T-cell (primary cell): ENCODE results near the gene NUDT3. TPM values are rescaled to one million over a fixed set of nuclear protein-coding genes. Genes with fewer than 3 reads are reported as not detected.
A peak's percentile ranks its signal among the peaks of the same experiment; 100 is the strongest.

Source experiments
- ATAC-seq, 4 experiments: fragments of 200-7000 bp in 3 of 4; fragments of 150-1000 bp in 1 of 4; cut with Tn5 transposase; replicated peaks in 1 of 4; 1 replicate in 3 of 4; 2 replicates in 1 of 4; pipeline ENCODE4 v1.10.0; 2021; ENCODE audit warnings: moderate library complexity in 3 of 4, mild to moderate bottlenecking in 2 of 4, moderate number of reproducible peaks in 1 of 4
- CTCF ChIA-PET, 2 donors: fragments of 300-600 bp; sonication (Branson Sonifier 250); formaldehyde crosslinking; loops; one replicate each; lab custom pipeline; 2022; ENCODE audit warnings: antibody characterized with exemption in 2 of 2; lab: Charles Lee
- POLR2A ChIA-PET, 2 donors: fragments of 300-600 bp; sonication (Branson Sonifier 250); formaldehyde crosslinking; loops; one replicate each; lab custom pipeline; 2022; ENCODE audit warnings: antibody characterized with exemption in 2 of 2; lab: Charles Lee
- DNase-seq, 35 experiments: peaks; one replicate each; pipeline versions ENCODE4 v3.0.0 to v3.0.0-alpha.2; 2013 to 2023
- H3K27ac ChIP-seq: one replicate; pipeline ENCODE4 v1.5.1; 2013; ENCODE audit warnings: low read length
- H3K27me3 ChIP-seq, 2 experiments: replicated peaks in 1 of 2; 1 replicate in 1 of 2; 2 replicates in 1 of 2; pipeline versions ENCODE4 v1.6.1 to v1.7.0; 2013; ENCODE audit warnings: low read length in 1 of 2, mixed read lengths in 1 of 2; ENCODE audit not compliant: control insufficient read depth in 2 of 2, insufficient read depth in 2 of 2; ENCODE audit errors: extremely low read depth in 1 of 2
- H3K36me3 ChIP-seq, 2 donors: 1 replicate in 1 of 2; 2 replicates in 1 of 2; pipeline versions ENCODE4 v1.6.1 to v1.7.0; 2013; ENCODE audit warnings: low read length in 1 of 2; ENCODE audit not compliant: control insufficient read depth in 2 of 2, insufficient read depth in 1 of 2; ENCODE audit errors: extremely low read depth in 1 of 2
- H3K4me1 ChIP-seq, 2 experiments: 1 replicate in 1 of 2; 2 replicates in 1 of 2; pipeline versions ENCODE4 v1.6.1 to v1.7.0; 2013; ENCODE audit warnings: low read length in 2 of 2, mixed read lengths in 1 of 2; ENCODE audit not compliant: insufficient read depth in 2 of 2, control insufficient read depth in 1 of 2; ENCODE audit errors: extremely low read depth in 1 of 2
- H3K4me3 ChIP-seq, 2 donors: 1 replicate in 1 of 2; 2 replicates in 1 of 2; pipeline versions ENCODE4 v1.5.1 to v1.7.0; 2013; ENCODE audit warnings: mild to moderate bottlenecking in 2 of 2, low read length in 1 of 2, moderate library complexity in 1 of 2; ENCODE audit not compliant: control insufficient read depth in 1 of 2; ENCODE audit errors: extremely low read depth in 1 of 2
- H3K9me3 ChIP-seq: 2 replicates; pipeline ENCODE4 v1.7.0; 2013
- H3K27ac Mint-ChIP-seq, 2 donors: one replicate each; pipeline ENCODE4 v1.8.0; 2020 to 2021; ENCODE audit warnings: mild to moderate bottlenecking in 2 of 2, mixed read lengths in 2 of 2
- H3K27me3 Mint-ChIP-seq, 2 donors: one replicate each; pipeline ENCODE4 v1.8.0; 2021 to 2022; ENCODE audit warnings: mixed read lengths in 2 of 2
- H3K36me3 Mint-ChIP-seq: one replicate; pipeline ENCODE4 v1.8.0; 2021; ENCODE audit warnings: mixed read lengths
- H3K4me1 Mint-ChIP-seq, 3 donors: one replicate each; pipeline ENCODE4 v1.8.0; 2020 to 2022; ENCODE audit warnings: mixed read lengths in 3 of 3, mild to moderate bottlenecking in 1 of 3
- H3K4me3 Mint-ChIP-seq, 3 donors: one replicate each; pipeline ENCODE4 v1.8.0; 2020 to 2022; ENCODE audit warnings: mild to moderate bottlenecking in 3 of 3, mixed read lengths in 3 of 3, moderate library complexity in 3 of 3
- H3K9me3 Mint-ChIP-seq, 3 donors: one replicate each; pipeline ENCODE4 v1.8.0; 2020 to 2022; ENCODE audit warnings: mixed read lengths in 3 of 3
- WGBS: methylation state at CpG from one replicate; pipeline ENCODE4 v1.1.5; 2013; ENCODE audit warnings: missing lambda C conversion rate; ENCODE audit not compliant: insufficient coverage; 5-methylcytosine and 5-hydroxymethylcytosine counted together
- total RNA-seq, 35 experiments: library from RNA in 6 of 35; stranded (reverse) in 6 of 35; fragments of 120-200 nt in 1 of 35; gene quantifications; one replicate each; pipeline versions ENCODE4 v1.2.1 to v1.2.4 and lab custom pipeline; 2013 to 2026

Gene NUDT3
- total RNA-seq, 5 donors from 2014 or later (not counting 1 experiment from before 2014, with no cell fraction given) = 23.5 to 31.0 (median 28.9) TPM

GRCh38 chr6:34248727-34249468 is 143.6 kb downstream of the NUDT3 start, which contains the start of gene SMIM29:
TSS of gene SMIM29 (minus strand) at chr6:34249006. CDS start at chr6:34247791, 1,215 bp downstream.
- Histone ChIP-seq H3K27ac (peak within 1 kb of the TSS; percentile 90), H3K27me3 (no peaks in the 10 kb centered on the region), H3K36me3 (peaks cover 4 to 8% of the 10 kb centered on the region in 2 donors), H3K9me3 (no peaks in the 10 kb centered on the region), H3K4me3 (peak within 1 kb of the TSS; percentile 87 to 90), H3K4me1 (peaks cover 8 to 42% of the 10 kb centered on the region in 2 experiments)
- Mint-ChIP-seq H3K4me3 (peak within 1 kb of the TSS; percentile 85 to 95 (median 90)), H3K36me3 (no peaks in the 10 kb centered on the region), H3K27ac (peak within 1 kb of the TSS; percentile 94 to 95), H3K27me3 (no peaks in the 10 kb centered on the region), H3K4me1 (peaks cover 27 to 49% (median 41%) of the 10 kb centered on the region in 3 donors), H3K9me3 (no peaks in the 10 kb centered on the region)
- peak; percentile 89 to 95 (median 90) for ATAC-seq
- WGBS = under 1% methylated on average over 79 of the region's 79 CpGs
- peak; percentile 92 to 99 (median 97) for DNase-seq
- CTCF ChIA-PET = interaction anchor here (0.6 to 2.7 kb wide), 12 partner anchors 12 to 580 kb away, joined by 3 to 18 read pairs (median 5); partner anchors contain the start of gene HMGA1 (in 1 of the 2)
- POLR2A ChIA-PET = interaction anchor here (0.5 to 0.7 kb wide), 4 partner anchors 12 to 64 kb away, joined by 3 to 7 read pairs (median 3); partner anchors contain the start of gene HMGA1 (in 1 of the 2)

GRCh38 chr6:34248198-34248726 is 144.2 kb downstream of the NUDT3 start:
- DNase-seq = peak in 14 of 35 experiments; percentile 18 to 53 (median 32)
- ChIA-PET CTCF (interaction anchor here in 1 of 2 donors (0.5 to 2.7 kb wide), 5 partner anchors 12 to 410 kb away, joined by 3 to 14 read pairs (median 4); partner anchors contain the start of gene HMGA1), POLR2A (interaction anchor here in 1 of 2 donors (0.6 to 0.7 kb wide), 3 partner anchors 11 to 58 kb away, joined by 3 read pairs; partner anchors contain the start of gene HMGA1)
- Mint-ChIP-seq H3K27ac (peak overlapping the region; percentile 94 to 95), H3K27me3 (no peaks in the 10 kb centered on the region), H3K9me3 (no peaks in the 10 kb centered on the region), H3K4me1 (peaks cover 27 to 56% (median 47%) of the 10 kb centered on the region in 3 donors), H3K36me3 (no peaks in the 10 kb centered on the region), H3K4me3 (peak overlapping the region; percentile 85 to 95 (median 90))
- Histone ChIP-seq H3K27me3 (no peaks in the 10 kb centered on the region), H3K27ac (peak overlapping the region; percentile 88), H3K9me3 (no peaks in the 10 kb centered on the region), H3K36me3 (peaks cover 4 to 14% of the 10 kb centered on the region in 2 donors), H3K4me3 (peak overlapping the region; percentile 87 to 90), H3K4me1 (peaks cover 8 to 48% of the 10 kb centered on the region in 2 experiments)
- 1% methylated on average over 11 of the region's 17 CpGs for WGBS
- peak in 2 of 4 experiments; percentile 1 to 6 for ATAC-seq

GRCh38 chr6:34247481-34248197 is 144.8 kb downstream of the NUDT3 start:
- H3K9me3 Mint-ChIP-seq = no peaks in the 10 kb centered on the region
- Histone ChIP-seq H3K4me3 (peak overlapping the region; percentile 87 to 90), H3K27ac (peak overlapping the region; percentile 88), H3K36me3 (peaks cover 4 to 20% of the 10 kb centered on the region in 2 donors), H3K9me3 (no peaks in the 10 kb centered on the region), H3K4me1 (peaks cover 10 to 54% of the 10 kb centered on the region in 2 experiments), H3K27me3 (no peaks in the 10 kb centered on the region)
- H3K4me1 Mint-ChIP-seq = peaks cover 34 to 62% (median 53%) of the 10 kb centered on the region in 3 donors
- WGBS = 100% methylated on average over 1 of the region's 6 CpGs
- DNase-seq (peak in 1 of 35 experiments; percentile 16), ATAC-seq (no peak)
- ChIA-PET CTCF (interaction anchor here in 1 of 2 donors (0.5 to 0.9 kb wide), 2 partner anchors 167 to 411 kb away, joined by 3 to 4 read pairs; no protein-coding TSS in a partner anchor), POLR2A (interaction anchor here in 1 of 2 donors (0.6 kb wide), 1 partner anchor 11 kb away, joined by 3 read pairs; the partner anchor contains the start of gene HMGA1)
- H3K36me3 Mint-ChIP-seq = peaks cover 6% of the 10 kb centered on the region
- H3K27ac Mint-ChIP-seq = peak overlapping the region; percentile 94 to 95
- H3K27me3 Mint-ChIP-seq = no peaks in the 10 kb centered on the region
- peak overlapping the region; percentile 85 to 95 (median 90) for H3K4me3 Mint-ChIP-seq

GRCh38 chr6:34246563-34247391 is 145.7 kb downstream of the NUDT3 start:
- peaks cover 9% of the 10 kb centered on the region for H3K36me3 Mint-ChIP-seq
- Histone ChIP-seq H3K4me1 (peaks cover 10 to 59% of the 10 kb centered on the region in 2 experiments), H3K27ac (peak overlapping the region; percentile 88), H3K4me3 (no peak overlapping the region), H3K36me3 (peaks cover 9 to 29% of the 10 kb centered on the region in 2 donors), H3K9me3 (no peaks in the 10 kb centered on the region), H3K27me3 (no peaks in the 10 kb centered on the region)
- peak overlapping the region; percentile 45 to 85 (median 52) for H3K4me3 Mint-ChIP-seq
- WGBS = 59% methylated on average over 7 of the region's 8 CpGs
- H3K4me1 Mint-ChIP-seq = peaks cover 42 to 70% (median 62%) of the 10 kb centered on the region in 3 donors
- ChIA-PET POLR2A (no interaction called here), CTCF (interaction anchor here in 1 of 2 donors (1.1 kb wide), 1 partner anchor 21 kb away, joined by 3 read pairs; no protein-coding TSS in a partner anchor)
- H3K27me3 Mint-ChIP-seq = no peaks in the 10 kb centered on the region
- H3K27ac Mint-ChIP-seq = peak overlapping the region; percentile 63 to 79
- DNase-seq (peak in 18 of 35 experiments; percentile 18 to 61 (median 45)), ATAC-seq (no peak)
- no peaks in the 10 kb centered on the region for H3K9me3 Mint-ChIP-seq

GRCh38 chr6:34246249-34246562 is 146.3 kb downstream of the NUDT3 start:
- ATAC-seq (no peak), DNase-seq (no peak)
- H3K4me3 Mint-ChIP-seq = no peak overlapping the region
- peaks cover 43 to 74% (median 68%) of the 10 kb centered on the region in 3 donors for H3K4me1 Mint-ChIP-seq
- H3K27me3 ChIP-seq = no peaks in the 10 kb centered on the region
- peaks cover 11% of the 10 kb centered on the region for H3K36me3 Mint-ChIP-seq
- H3K9me3 Mint-ChIP-seq = no peaks in the 10 kb centered on the region
- no peaks in the 10 kb centered on the region for H3K27me3 Mint-ChIP-seq
- no CpG with 5 or more reads among the region's 2 CpGs for WGBS
- peak overlapping the region; percentile 88 for H3K27ac ChIP-seq
- no peaks in the 10 kb centered on the region for H3K9me3 ChIP-seq
- H3K4me1 ChIP-seq = peaks cover 10 to 61% of the 10 kb centered on the region in 2 experiments
- ChIA-PET POLR2A (no interaction called here), CTCF (interaction anchor here in 1 of 2 donors (1.1 kb wide), 1 partner anchor 20 kb away, joined by 3 read pairs; no protein-coding TSS in a partner anchor)
- H3K36me3 ChIP-seq = peaks cover 11 to 35% of the 10 kb centered on the region in 2 donors
- peak overlapping the region; percentile 59 to 79 for H3K27ac Mint-ChIP-seq
- no peak overlapping the region for H3K4me3 ChIP-seq
